HFF-Myc (cell line): ENCODE measurements around the gene JPT2.
"Not testable (repeated sequence)": the region's sequence is repeated elsewhere in the genome, so short reads cannot be mapped to it uniquely, and the experiment has no call there.

ENCODE experiments used
- DNase-seq: peaks from one replicate; pipeline ENCODE4 v3.0.0-alpha.2; 2011; ENCODE audit warnings: low read depth; ENCODE audit errors: extremely low read depth
- H3K4me3 ChIP-seq: replicated peaks from 2 replicates; pipeline ENCODE4 v1.5.1; 2011; ENCODE audit warnings: low read depth, mild to moderate bottlenecking, control low read depth, low read length
- TF ChIP-seq, protein P1 (sequence below): IDR thresholded peaks from 2 replicates; pipeline ENCODE4 v1.5.1; 2012; ENCODE audit warnings: mild to moderate bottlenecking, low read depth, low read length, control low read depth; ENCODE audit errors: missing control alignments

The JPT2 gene

DNA sequence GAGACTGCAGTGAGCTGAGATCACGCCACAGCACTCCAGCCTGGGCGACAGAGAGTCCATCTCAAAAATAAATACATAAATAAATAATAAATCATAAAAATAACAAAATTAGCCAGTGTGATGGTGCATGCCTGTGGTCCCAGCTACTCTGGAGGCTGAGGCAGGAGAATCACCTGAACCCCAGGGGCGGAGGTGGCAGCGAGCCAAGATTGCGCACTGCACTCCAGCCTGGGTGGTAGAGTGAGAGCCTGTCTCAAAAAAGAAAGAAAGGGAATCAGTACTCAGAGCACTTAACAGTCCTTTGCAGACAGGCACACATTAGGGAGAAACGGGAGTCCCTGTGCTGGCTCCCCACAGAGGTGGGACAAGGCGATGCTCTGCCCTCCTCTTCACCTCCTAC lies 53.0 kb downstream of the JPT2 start:
- TF ChIP-seq, protein P1, sequence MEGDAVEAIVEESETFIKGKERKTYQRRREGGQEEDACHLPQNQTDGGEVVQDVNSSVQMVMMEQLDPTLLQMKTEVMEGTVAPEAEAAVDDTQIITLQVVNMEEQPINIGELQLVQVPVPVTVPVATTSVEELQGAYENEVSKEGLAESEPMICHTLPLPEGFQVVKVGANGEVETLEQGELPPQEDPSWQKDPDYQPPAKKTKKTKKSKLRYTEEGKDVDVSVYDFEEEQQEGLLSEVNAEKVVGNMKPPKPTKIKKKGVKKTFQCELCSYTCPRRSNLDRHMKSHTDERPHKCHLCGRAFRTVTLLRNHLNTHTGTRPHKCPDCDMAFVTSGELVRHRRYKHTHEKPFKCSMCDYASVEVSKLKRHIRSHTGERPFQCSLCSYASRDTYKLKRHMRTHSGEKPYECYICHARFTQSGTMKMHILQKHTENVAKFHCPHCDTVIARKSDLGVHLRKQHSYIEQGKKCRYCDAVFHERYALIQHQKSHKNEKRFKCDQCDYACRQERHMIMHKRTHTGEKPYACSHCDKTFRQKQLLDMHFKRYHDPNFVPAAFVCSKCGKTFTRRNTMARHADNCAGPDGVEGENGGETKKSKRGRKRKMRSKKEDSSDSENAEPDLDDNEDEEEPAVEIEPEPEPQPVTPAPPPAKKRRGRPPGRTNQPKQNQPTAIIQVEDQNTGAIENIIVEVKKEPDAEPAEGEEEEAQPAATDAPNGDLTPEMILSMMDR = no peak
- H3K4me3 ChIP-seq = no peak overlapping the region
- DNase-seq = no peak

DNA sequence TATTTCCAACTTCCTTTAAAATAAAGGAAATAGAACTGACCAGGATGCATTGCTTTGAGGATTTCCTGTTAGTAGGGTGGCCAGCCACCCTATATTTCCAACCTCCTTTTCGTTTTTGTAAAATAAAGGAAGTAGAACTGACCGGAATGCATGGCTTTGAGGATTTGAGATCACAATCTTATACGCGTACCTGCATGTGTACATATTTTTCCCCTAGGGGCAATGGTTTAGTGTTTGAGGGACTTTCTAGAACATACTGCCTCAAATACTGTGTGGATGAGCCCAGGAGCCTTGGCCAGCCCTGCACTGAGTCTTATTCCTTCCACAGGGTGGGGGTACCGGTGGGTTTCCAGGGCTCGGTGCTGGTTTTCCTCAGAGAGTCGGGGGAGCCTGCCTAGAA lies 53.5 kb downstream of the JPT2 start:
- no peak overlapping the region for H3K4me3 ChIP-seq
- no peak for DNase-seq
- TF ChIP-seq, protein P1 = no peak

DNA sequence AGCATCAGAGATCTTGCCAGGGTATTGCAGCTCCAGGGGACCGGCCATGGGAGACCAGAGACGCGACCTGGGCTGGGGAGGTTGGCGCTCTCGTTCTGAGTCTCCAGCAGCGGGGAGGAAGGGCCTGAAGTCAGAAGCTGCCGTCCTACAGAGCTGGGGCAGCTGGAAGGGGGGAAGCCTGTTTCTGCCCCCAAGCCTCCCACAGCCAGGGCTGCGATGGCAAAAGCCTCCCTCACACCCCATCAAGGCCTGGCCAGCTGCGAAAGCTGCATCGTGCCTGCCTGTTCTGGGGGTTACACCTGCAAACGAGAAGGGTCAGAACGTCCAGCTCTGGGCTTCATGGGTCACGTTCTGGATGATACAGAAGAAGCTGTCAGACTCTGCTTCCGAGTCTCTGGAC lies 54.0 kb downstream of the JPT2 start:
- no peak overlapping the region for H3K4me3 ChIP-seq
- no peak for DNase-seq
- TF ChIP-seq, protein P1 = no peak

DNA sequence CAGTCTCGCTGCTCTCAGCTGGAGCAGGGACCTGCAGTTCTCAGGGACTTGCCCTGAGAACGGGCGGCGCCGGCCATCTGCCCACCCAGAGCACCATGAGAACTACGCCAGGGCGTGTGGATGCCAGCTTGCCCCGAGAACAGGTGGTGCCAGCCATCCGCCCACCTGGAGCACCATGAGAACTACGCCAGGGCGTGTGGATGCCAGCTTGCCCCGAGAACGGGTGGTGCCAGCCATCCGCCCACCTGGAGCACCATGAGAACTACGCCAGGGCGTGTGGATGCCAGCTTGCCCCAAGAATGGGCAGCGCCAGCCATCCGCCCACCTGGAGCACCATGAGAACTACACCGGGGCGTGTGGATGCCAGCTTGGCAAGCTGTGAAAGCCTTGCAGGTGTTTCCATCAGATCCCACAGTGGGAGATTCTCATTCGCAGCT lies 54.5 kb downstream of the JPT2 start:
- not testable (repeated sequence) for H3K4me3 ChIP-seq, DNase-seq

DNA sequence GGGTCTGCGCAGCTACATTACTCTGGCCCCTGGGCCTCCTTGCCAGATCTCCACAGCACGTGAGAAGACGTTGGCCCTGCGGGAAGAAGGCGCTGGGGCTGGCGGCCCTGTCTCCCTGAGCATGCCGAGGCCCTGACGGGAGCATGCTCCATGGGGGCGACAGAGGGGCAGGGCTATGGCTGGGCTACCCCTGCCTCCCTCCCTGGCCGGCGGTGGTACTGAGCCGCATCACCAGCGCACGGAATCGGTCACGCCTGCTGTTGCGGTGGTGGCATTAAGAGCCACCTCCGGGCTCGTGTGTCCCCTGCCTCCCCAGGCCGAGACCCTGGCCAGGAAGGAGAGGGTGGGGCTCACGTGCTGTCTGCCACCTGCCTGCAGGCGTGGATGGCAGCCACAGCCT lies 56.0 kb downstream of the JPT2 start:
- H3K4me3 ChIP-seq = no peak overlapping the region
- TF ChIP-seq, protein P1 = no peak
- DNase-seq = no peak

DNA sequence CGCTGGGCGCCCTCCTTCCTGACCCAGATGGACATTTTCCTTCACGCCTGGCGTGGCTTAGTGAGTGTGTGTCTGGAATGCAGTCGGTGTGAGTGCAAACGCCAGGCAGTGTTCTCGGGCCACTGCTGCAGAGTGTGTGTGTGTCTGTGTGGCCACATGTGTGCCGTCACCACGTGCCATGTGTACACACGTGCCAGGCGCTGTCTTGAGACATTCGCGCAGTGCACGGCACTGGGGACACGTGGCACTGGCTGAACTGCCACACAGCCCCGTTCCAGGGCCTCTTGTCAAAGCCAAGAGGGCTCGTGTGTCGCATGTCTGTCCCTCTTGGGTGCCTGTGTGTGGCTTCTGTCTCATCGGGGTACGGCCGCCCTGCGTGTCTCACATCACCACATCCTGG lies 56.7 kb downstream of the JPT2 start:
- no peak for DNase-seq
- TF ChIP-seq, protein P1 = no peak
- no peak overlapping the region for H3K4me3 ChIP-seq

DNA sequence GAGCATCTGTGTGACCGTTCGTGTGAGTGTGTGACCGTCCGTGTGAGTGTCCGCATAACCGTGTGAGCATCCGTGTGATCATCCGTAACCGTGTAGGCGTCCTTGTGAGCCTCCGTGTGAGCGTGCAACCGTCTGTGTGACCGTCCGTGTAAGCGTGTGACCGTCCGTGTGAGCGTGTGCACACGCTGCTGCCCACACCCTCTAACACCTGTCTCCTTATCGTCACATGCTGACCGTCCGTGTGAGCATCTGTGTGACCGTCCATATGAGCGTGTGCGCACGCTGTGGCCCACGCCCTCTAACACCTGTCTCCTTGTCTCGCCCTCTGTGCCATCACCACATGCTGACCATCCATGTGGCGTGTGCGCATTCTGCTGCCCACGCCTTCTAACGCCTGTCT lies 62.2 kb downstream of the JPT2 start:
- H3K4me3 ChIP-seq = no peak overlapping the region
- TF ChIP-seq, protein P1 = no peak
- DNase-seq = no peak
